Activated B cell treated with CpG ODN at 0.5 μM for 24 hours (primary cell): Measurements from ENCODE around the gene CLCN3. TPM values are rescaled to one million over a fixed set of nuclear protein-coding genes. Genes with fewer than 3 reads are reported as not detected.

Experiments
- ATAC-seq: fragments of 200-7000 bp; cut with Tn5 transposase; one replicate; pipeline ENCODE4 v1.10.0; 2021; ENCODE audit warnings: low read depth, mild to moderate bottlenecking, moderate library complexity
- CTCF ChIA-PET: fragments of 350-600 bp; sonication (Branson Sonifier 250); formaldehyde crosslinking; loops from one replicate; lab custom pipeline; 2021; ENCODE audit warnings: antibody characterized with exemption; lab: Charles Lee
- POLR2A ChIA-PET: fragments of 350-600 bp; sonication (Branson Sonifier 250); formaldehyde crosslinking; loops from one replicate; lab custom pipeline; 2021; ENCODE audit warnings: antibody characterized with exemption; lab: Charles Lee
- DNase-seq: peaks from one replicate; pipeline ENCODE4 v3.0.0; 2022
- H3K27ac Mint-ChIP-seq: one replicate; pipeline ENCODE4 v1.8.0; 2020; ENCODE audit warnings: mixed read lengths
- H3K27me3 Mint-ChIP-seq: one replicate; pipeline ENCODE4 v1.8.0; 2021; ENCODE audit warnings: mixed read lengths
- H3K36me3 Mint-ChIP-seq: one replicate; pipeline ENCODE4 v1.8.0; 2021; ENCODE audit warnings: low read depth, mixed read lengths
- H3K4me1 Mint-ChIP-seq: one replicate; pipeline ENCODE4 v1.8.0; 2021; ENCODE audit warnings: mixed read lengths
- H3K4me3 Mint-ChIP-seq: one replicate; pipeline ENCODE4 v1.8.0; 2020; ENCODE audit warnings: mild to moderate bottlenecking, mixed read lengths
- H3K9me3 Mint-ChIP-seq: one replicate; pipeline ENCODE4 v1.8.0; 2020; ENCODE audit warnings: mixed read lengths
- CTCF ChIP-seq: fragments of 200-600 bp; IDR thresholded peaks from one replicate; pipeline ENCODE4 v1.8.0; 2022; ENCODE audit warnings: antibody characterized with exemption, mild to moderate bottlenecking
- intact Hi-C: fragments of 100-400 bp; cut with micrococcal nuclease; formaldehyde crosslinking; loops from one replicate; pipeline ENCODE4 v1.15.1; 2024
- total RNA-seq: library from RNA; stranded (reverse); gene quantifications from 2 replicates; pipeline ENCODE4 v1.2.3, GENCODE V29; 2022

The CLCN3 gene
- total RNA-seq, 1 donor from 2014 or later = 28.6 TPM

GRCh38 chr4:169603312-169603711, 17.1 kb upstream of the CLCN3 start:
- POLR2A ChIA-PET = no interaction called here
- DNase-seq (no peak), ATAC-seq (no peak)
- Mint-ChIP-seq H3K4me1 (peaks cover 6% of the 10 kb centered on the region), H3K27me3 (no peaks in the 10 kb centered on the region), H3K36me3 (peaks cover 32% of the 10 kb centered on the region), H3K9me3 (no peaks in the 10 kb centered on the region), H3K4me3 (no peak overlapping the region), H3K27ac (no peak overlapping the region)
- intact Hi-C loops = no loop called here
- no peak for TF ChIP-seq CTCF
- CTCF ChIA-PET = no interaction called here

- ChIA-PET POLR2A (no interaction called here), CTCF (no interaction called here)
- Mint-ChIP-seq H3K9me3 (no peaks in the 10 kb centered on the region), H3K4me1 (peaks cover 6% of the 10 kb centered on the region), H3K27ac (no peak overlapping the region), H3K4me3 (no peak overlapping the region), H3K36me3 (peaks cover 24% of the 10 kb centered on the region), H3K27me3 (no peaks in the 10 kb centered on the region)
- intact Hi-C loops = no loop called here
- no peak for TF ChIP-seq CTCF
- ATAC-seq (no peak), DNase-seq (no peak)
Observed at GRCh38 chr4:169604131-169604900, 16.1 kb upstream of the CLCN3 start.

GRCh38 chr4:169604903-169605331, 15.5 kb upstream of the CLCN3 start:
- no peak overlapping the region for H3K27ac Mint-ChIP-seq
- ChIA-PET CTCF (no interaction called here), POLR2A (no interaction called here)
- H3K9me3 Mint-ChIP-seq = no peaks in the 10 kb centered on the region
- H3K36me3 Mint-ChIP-seq = peaks cover 22% of the 10 kb centered on the region
- ATAC-seq (no peak), DNase-seq (no peak)
- H3K27me3 Mint-ChIP-seq = no peaks in the 10 kb centered on the region
- intact Hi-C loops = no loop called here
- peaks cover 6% of the 10 kb centered on the region for H3K4me1 Mint-ChIP-seq
- no peak for TF ChIP-seq CTCF
- H3K4me3 Mint-ChIP-seq = no peak overlapping the region

GRCh38 chr4:169611157-169611556, 9.2 kb upstream of the CLCN3 start:
- intact Hi-C loops = loop anchor here (5.0 kb wide), 2 partner anchors 106 to 779 kb away; no protein-coding TSS in a partner anchor
- H3K4me1 Mint-ChIP-seq = peaks cover 30% of the 10 kb centered on the region
- H3K36me3 Mint-ChIP-seq = peaks cover 10% of the 10 kb centered on the region
- no peak overlapping the region for H3K27ac Mint-ChIP-seq
- POLR2A ChIA-PET = interaction anchor here (3.3 to 4.2 kb wide), 2 partner anchors 10 to 49 kb away, joined by 29 to 34 read pairs; partner anchors contain the start of gene CLCN3
- no peaks in the 10 kb centered on the region for H3K27me3 Mint-ChIP-seq
- DNase-seq (no peak), ATAC-seq (no peak)
- no peaks in the 10 kb centered on the region for H3K9me3 Mint-ChIP-seq
- CTCF ChIA-PET = interaction anchor here (2.4 kb wide), 1 partner anchor 10 kb away, joined by 8 read pairs; the partner anchor contains the start of gene CLCN3
- no peak for TF ChIP-seq CTCF
- peak overlapping the region; percentile 99 for H3K4me3 Mint-ChIP-seq
